Left renal cortex interstitium (tissue), 4 donors: ENCODE measurements around the gene SBSN. TPM values are rescaled to one million over a fixed set of nuclear protein-coding genes. Genes with fewer than 3 reads are reported as not detected.

Experiments used
- DNase-seq, 4 donors: peaks; one replicate each; pipeline ENCODE4 v3.0.0-alpha.2; 2013; ENCODE audit warnings: low read depth in 4 of 4, low spot score in 2 of 4, missing footprints in 1 of 4
- polyA plus RNA-seq, 4 donors: library from polyadenylated mRNA; unstranded; fragments of 120-200 nt; gene quantifications; one replicate each; pipeline ENCODE4 v1.2.1, GENCODE V29; 2013; ENCODE audit not compliant: insufficient read length in 4 of 4

Gene SBSN
- polyA plus RNA-seq, 4 donors = 0.10 to 0.24 (median 0.21) TPM; not detected in 1

GRCh38 chr19:35534803-35535480, 6.8 kb upstream of the SBSN start:
- DNase-seq = no peak

- DNase-seq = no peak
These were observed 5.8 kb upstream of the SBSN start for GRCh38 chr19:35533822-35534392.

GRCh38 chr19:35533201-35533821, 5.2 kb upstream of the SBSN start, which contains the start of gene GAPDHS:
GAPDHS (plus strand) TSS chr19:35533456; CDS start chr19:35533528, 72 bp downstream.
- no peak for DNase-seq

- no peak for DNase-seq
These were observed 3.2 kb upstream of the SBSN start for GRCh38 chr19:35531291-35531690.

GRCh38 chr19:35529241-35530218, 1.4 kb upstream of the SBSN start:
- DNase-seq = no peak

- DNase-seq = no peak
These were observed 2.2 kb downstream of the SBSN start for GRCh38 chr19:35525873-35526272.

- no peak for DNase-seq
These were observed 3.8 kb downstream of the SBSN start for GRCh38 chr19:35524181-35524837.

- no peak for DNase-seq
These were observed 5.3 kb downstream of the SBSN start for GRCh38 chr19:35522745-35523327.

GRCh38 chr19:35521124-35521743, 6.9 kb downstream of the SBSN start:
- no peak for DNase-seq

GRCh38 chr19:35519291-35519690, 8.8 kb downstream of the SBSN start:
- no peak for DNase-seq

- no peak for DNase-seq
These were observed 9.8 kb downstream of the SBSN start for GRCh38 chr19:35518313-35518712.

GRCh38 chr19:35517342-35517741, 10.8 kb downstream of the SBSN start:
- DNase-seq = no peak

GRCh38 chr19:35516310-35516709, 11.8 kb downstream of the SBSN start:
- DNase-seq = no peak

GRCh38 chr19:35514282-35514809, 13.8 kb downstream of the SBSN start:
- no peak for DNase-seq

GRCh38 chr19:35513628-35514281, 14.4 kb downstream of the SBSN start, which contains the start of gene DMKN:
DMKN (minus strand) TSS chr19:35513649; CDS start chr19:35513475, 174 bp downstream.
- no peak for DNase-seq

- no peak for DNase-seq
These were observed 15.1 kb downstream of the SBSN start for GRCh38 chr19:35512831-35513627.

GRCh38 chr19:35511337-35511736, 16.8 kb downstream of the SBSN start:
- no peak for DNase-seq

GRCh38 chr19:35510626-35510964, 17.5 kb downstream of the SBSN start:
- DNase-seq = no peak
